Measurements from ENCODE around the gene CHRNA9.

DNA sequence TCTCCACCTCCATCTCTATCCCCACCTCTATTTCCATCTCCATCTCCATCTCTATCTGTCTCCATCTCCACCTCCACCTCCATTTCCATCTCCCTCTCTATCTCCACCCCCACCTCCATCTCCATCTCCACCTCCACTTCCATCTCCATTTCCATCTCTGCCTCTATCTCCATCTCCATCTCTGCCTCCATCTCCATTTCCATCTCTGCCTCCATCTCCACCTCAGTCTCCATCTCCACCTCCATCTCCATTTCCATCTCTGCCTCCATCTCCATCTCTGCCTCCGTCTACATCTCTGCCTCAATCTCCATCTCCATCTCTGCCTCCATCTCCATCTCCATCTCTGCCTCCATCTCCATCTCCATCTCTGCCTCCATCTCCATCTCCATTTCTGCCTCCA lies 40.8 kb upstream of the CHRNA9 start:
- TF ChIP-seq, protein P1, sequence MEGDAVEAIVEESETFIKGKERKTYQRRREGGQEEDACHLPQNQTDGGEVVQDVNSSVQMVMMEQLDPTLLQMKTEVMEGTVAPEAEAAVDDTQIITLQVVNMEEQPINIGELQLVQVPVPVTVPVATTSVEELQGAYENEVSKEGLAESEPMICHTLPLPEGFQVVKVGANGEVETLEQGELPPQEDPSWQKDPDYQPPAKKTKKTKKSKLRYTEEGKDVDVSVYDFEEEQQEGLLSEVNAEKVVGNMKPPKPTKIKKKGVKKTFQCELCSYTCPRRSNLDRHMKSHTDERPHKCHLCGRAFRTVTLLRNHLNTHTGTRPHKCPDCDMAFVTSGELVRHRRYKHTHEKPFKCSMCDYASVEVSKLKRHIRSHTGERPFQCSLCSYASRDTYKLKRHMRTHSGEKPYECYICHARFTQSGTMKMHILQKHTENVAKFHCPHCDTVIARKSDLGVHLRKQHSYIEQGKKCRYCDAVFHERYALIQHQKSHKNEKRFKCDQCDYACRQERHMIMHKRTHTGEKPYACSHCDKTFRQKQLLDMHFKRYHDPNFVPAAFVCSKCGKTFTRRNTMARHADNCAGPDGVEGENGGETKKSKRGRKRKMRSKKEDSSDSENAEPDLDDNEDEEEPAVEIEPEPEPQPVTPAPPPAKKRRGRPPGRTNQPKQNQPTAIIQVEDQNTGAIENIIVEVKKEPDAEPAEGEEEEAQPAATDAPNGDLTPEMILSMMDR (IDR thresholded peaks at IDR 0.05): no peak
- TF ChIP-seq ZFX (IDR thresholded peaks at IDR 0.05; ENCODE audit: borderline replicate concordance): no peak

Data from 22Rv1 (cell line).